ENCODE data around the gene CLCN4. TPM values are rescaled to one million over a fixed set of nuclear protein-coding genes. Genes with fewer than 3 reads are reported as not detected.

CLCN4 gene
- total and polyA plus RNA-seq, 9 donors, result 0.36 to 4.2 (median 3.0) TPM

GRCh38 chrX:10110316-10110935 is 46.3 kb upstream of the CLCN4 start:
- TF ChIP-seq EP300 (IDR thresholded peaks at IDR 0.05) (no peak), POLR2A (IDR thresholded peaks at IDR 0.05) (no peak), CTCF (IDR thresholded peaks at IDR 0.05) (no peak)
- DNase-seq, result no peak
- Histone ChIP-seq H3K27me3 (no peaks in the 10 kb centered on the region), H3K4me1 (ENCODE audit: insufficient read depth) (peaks cover 20% of the 10 kb centered on the region), H3K4me3 (no peak overlapping the region), H3K27ac (peak overlapping the region in 1 of 2 donors; percentile 86), H3K9me3 (no peaks in the 10 kb centered on the region), H3K36me3 (no peaks in the 10 kb centered on the region)
- intact Hi-C loops (cut with DNase I), result loop anchor here in 3 of 4 donors (5.0 to 10.0 kb wide), 3 partner anchors 93 to 226 kb away; no protein-coding TSS in a partner anchor
- 60 to 83% (median 75%) methylated on average over 16 of the region's 16 CpGs for WGBS, 3 donors

GRCh38 chrX:10110984-10111363 is 45.8 kb upstream of the CLCN4 start:
- no peaks in the 10 kb centered on the region for H3K9me3 ChIP-seq
- no peak for TF ChIP-seq EP300 (IDR thresholded peaks at IDR 0.05)
- no peak for TF ChIP-seq POLR2A (IDR thresholded peaks at IDR 0.05)
- TF ChIP-seq CTCF (IDR thresholded peaks at IDR 0.05), result no peak
- intact Hi-C loops (cut with DNase I), result loop anchor here in 3 of 4 donors (5.0 to 10.0 kb wide), 3 partner anchors 94 to 226 kb away; no protein-coding TSS in a partner anchor
- peaks cover 20% of the 10 kb centered on the region for H3K4me1 ChIP-seq (ENCODE audit: insufficient read depth)
- no peak for DNase-seq
- H3K27ac ChIP-seq, result peak overlapping the region; percentile 11 to 86
- no peak overlapping the region for H3K4me3 ChIP-seq
- no peaks in the 10 kb centered on the region for H3K36me3 ChIP-seq
- WGBS, 3 donors, result 44 to 70% (median 68%) methylated on average over 10 of the region's 10 CpGs
- no peaks in the 10 kb centered on the region for H3K27me3 ChIP-seq

- peak; percentile 65 to 77 (median 75) for DNase-seq
- no peaks in the 10 kb centered on the region for H3K36me3 ChIP-seq
- peak overlapping the region; percentile 31 to 86 for H3K27ac ChIP-seq
- TF ChIP-seq POLR2A (IDR thresholded peaks at IDR 0.05) (no peak), CTCF (IDR thresholded peaks at IDR 0.05) (no peak), EP300 (IDR thresholded peaks at IDR 0.05) (no peak)
- intact Hi-C loops (cut with DNase I), result loop anchor here in 3 of 4 donors (5.0 to 10.0 kb wide), 3 partner anchors 94 to 227 kb away; no protein-coding TSS in a partner anchor
- H3K4me3 ChIP-seq, result no peak overlapping the region
- no peaks in the 10 kb centered on the region for H3K27me3 ChIP-seq
- H3K9me3 ChIP-seq, result no peaks in the 10 kb centered on the region
- 40 to 62% (median 52%) methylated on average over 26 of the region's 26 CpGs for WGBS, 3 donors
- peaks cover 20% of the 10 kb centered on the region for H3K4me1 ChIP-seq (ENCODE audit: insufficient read depth)
Observed at GRCh38 chrX:10111364-10112148, 45.2 kb upstream of the CLCN4 start.

- 80 to 85% (median 83%) methylated on average over 6 of the region's 6 CpGs for WGBS, 3 donors
- no peak for TF ChIP-seq CTCF (IDR thresholded peaks at IDR 0.05)
- TF ChIP-seq EP300 (IDR thresholded peaks at IDR 0.05), result no peak
- TF ChIP-seq POLR2A (IDR thresholded peaks at IDR 0.05), result no peak
- Histone ChIP-seq H3K36me3 (no peaks in the 10 kb centered on the region), H3K4me3 (no peak overlapping the region), H3K27ac (no peak overlapping the region), H3K9me3 (no peaks in the 10 kb centered on the region), H3K4me1 (ENCODE audit: insufficient read depth) (peaks cover 19% of the 10 kb centered on the region), H3K27me3 (no peaks in the 10 kb centered on the region)
- intact Hi-C loops (cut with DNase I), result loop anchor here in 3 of 4 donors (5.0 to 10.0 kb wide), 3 partner anchors 95 to 228 kb away; no protein-coding TSS in a partner anchor
- DNase-seq, result no peak
Observed at GRCh38 chrX:10112510-10112909, 44.3 kb upstream of the CLCN4 start.

Data from ovary (tissue), 9 donors.